T-cell (primary cell): ENCODE results near the gene IFIT2. TPM values are rescaled to one million over a fixed set of nuclear protein-coding genes. Genes with fewer than 3 reads are reported as not detected.

Experiments
- ATAC-seq, 4 experiments: fragments of 200-7000 bp in 3 of 4; fragments of 150-1000 bp in 1 of 4; cut with Tn5 transposase; replicated peaks in 1 of 4; 1 replicate in 3 of 4; 2 replicates in 1 of 4; pipeline ENCODE4 v1.10.0; 2021; ENCODE audit warnings: moderate library complexity in 3 of 4, mild to moderate bottlenecking in 2 of 4, moderate number of reproducible peaks in 1 of 4
- CTCF ChIA-PET, 2 donors: fragments of 300-600 bp; sonication (Branson Sonifier 250); formaldehyde crosslinking; loops; one replicate each; lab custom pipeline; 2022; ENCODE audit warnings: antibody characterized with exemption in 2 of 2; lab: Charles Lee
- POLR2A ChIA-PET, 2 donors: fragments of 300-600 bp; sonication (Branson Sonifier 250); formaldehyde crosslinking; loops; one replicate each; lab custom pipeline; 2022; ENCODE audit warnings: antibody characterized with exemption in 2 of 2; lab: Charles Lee
- DNase-seq, 35 experiments: peaks; one replicate each; pipeline versions ENCODE4 v3.0.0 to v3.0.0-alpha.2; 2013 to 2023
- H3K27ac ChIP-seq: one replicate; pipeline ENCODE4 v1.5.1; 2013; ENCODE audit warnings: low read length
- H3K27me3 ChIP-seq, 2 experiments: replicated peaks in 1 of 2; 1 replicate in 1 of 2; 2 replicates in 1 of 2; pipeline versions ENCODE4 v1.6.1 to v1.7.0; 2013; ENCODE audit warnings: low read length in 1 of 2, mixed read lengths in 1 of 2; ENCODE audit not compliant: control insufficient read depth in 2 of 2, insufficient read depth in 2 of 2; ENCODE audit errors: extremely low read depth in 1 of 2
- H3K36me3 ChIP-seq, 2 donors: 1 replicate in 1 of 2; 2 replicates in 1 of 2; pipeline versions ENCODE4 v1.6.1 to v1.7.0; 2013; ENCODE audit warnings: low read length in 1 of 2; ENCODE audit not compliant: control insufficient read depth in 2 of 2, insufficient read depth in 1 of 2; ENCODE audit errors: extremely low read depth in 1 of 2
- H3K4me1 ChIP-seq, 2 experiments: 1 replicate in 1 of 2; 2 replicates in 1 of 2; pipeline versions ENCODE4 v1.6.1 to v1.7.0; 2013; ENCODE audit warnings: low read length in 2 of 2, mixed read lengths in 1 of 2; ENCODE audit not compliant: insufficient read depth in 2 of 2, control insufficient read depth in 1 of 2; ENCODE audit errors: extremely low read depth in 1 of 2
- H3K4me3 ChIP-seq, 2 donors: 1 replicate in 1 of 2; 2 replicates in 1 of 2; pipeline versions ENCODE4 v1.5.1 to v1.7.0; 2013; ENCODE audit warnings: mild to moderate bottlenecking in 2 of 2, low read length in 1 of 2, moderate library complexity in 1 of 2; ENCODE audit not compliant: control insufficient read depth in 1 of 2; ENCODE audit errors: extremely low read depth in 1 of 2
- H3K9me3 ChIP-seq: 2 replicates; pipeline ENCODE4 v1.7.0; 2013
- H3K27ac Mint-ChIP-seq, 2 donors: one replicate each; pipeline ENCODE4 v1.8.0; 2020 to 2021; ENCODE audit warnings: mild to moderate bottlenecking in 2 of 2, mixed read lengths in 2 of 2
- H3K27me3 Mint-ChIP-seq, 2 donors: one replicate each; pipeline ENCODE4 v1.8.0; 2021 to 2022; ENCODE audit warnings: mixed read lengths in 2 of 2
- H3K36me3 Mint-ChIP-seq: one replicate; pipeline ENCODE4 v1.8.0; 2021; ENCODE audit warnings: mixed read lengths
- H3K4me1 Mint-ChIP-seq, 3 donors: one replicate each; pipeline ENCODE4 v1.8.0; 2020 to 2022; ENCODE audit warnings: mixed read lengths in 3 of 3, mild to moderate bottlenecking in 1 of 3
- H3K4me3 Mint-ChIP-seq, 3 donors: one replicate each; pipeline ENCODE4 v1.8.0; 2020 to 2022; ENCODE audit warnings: mild to moderate bottlenecking in 3 of 3, mixed read lengths in 3 of 3, moderate library complexity in 3 of 3
- H3K9me3 Mint-ChIP-seq, 3 donors: one replicate each; pipeline ENCODE4 v1.8.0; 2020 to 2022; ENCODE audit warnings: mixed read lengths in 3 of 3
- WGBS: methylation state at CpG from one replicate; pipeline ENCODE4 v1.1.5; 2013; ENCODE audit warnings: missing lambda C conversion rate; ENCODE audit not compliant: insufficient coverage; 5-methylcytosine and 5-hydroxymethylcytosine counted together
- total RNA-seq, 35 experiments: library from RNA in 6 of 35; stranded (reverse) in 6 of 35; fragments of 120-200 nt in 1 of 35; gene quantifications; one replicate each; pipeline versions ENCODE4 v1.2.1 to v1.2.4 and lab custom pipeline; 2013 to 2026

Gene IFIT2
- total RNA-seq, 5 donors from 2014 or later (not counting 1 experiment from before 2014, with no cell fraction given) = 6.4 to 13.9 (median 6.8) TPM

- peaks cover 0 to 6% of the 10 kb centered on the region in 2 experiments for H3K27me3 ChIP-seq
- peaks cover 5 to 8% of the 10 kb centered on the region in 2 experiments for H3K4me1 ChIP-seq
- H3K9me3 ChIP-seq = no peaks in the 10 kb centered on the region
- no peak for ATAC-seq
- H3K36me3 ChIP-seq = peaks cover 0 to 6% of the 10 kb centered on the region in 2 donors
- H3K27ac ChIP-seq = no peak overlapping the region
- POLR2A ChIA-PET = interaction anchor here in 1 of 2 donors (0.6 kb wide), 1 partner anchor 221 kb away, joined by 3 read pairs; no protein-coding TSS in a partner anchor
- H3K9me3 Mint-ChIP-seq = no peaks in the 10 kb centered on the region
- H3K27me3 Mint-ChIP-seq = no peaks in the 10 kb centered on the region
- H3K27ac Mint-ChIP-seq = no peak overlapping the region
- no CpG with 5 or more reads among the region's 3 CpGs for WGBS
- H3K36me3 Mint-ChIP-seq = peaks cover 39% of the 10 kb centered on the region
- no peak overlapping the region for H3K4me3 ChIP-seq
- no peak overlapping the region for H3K4me3 Mint-ChIP-seq
- CTCF ChIA-PET = interaction anchor here in 1 of 2 donors (0.6 kb wide), 1 partner anchor 250 kb away, joined by 3 read pairs; no protein-coding TSS in a partner anchor
- peaks cover 12 to 15% (median 12%) of the 10 kb centered on the region in 3 donors for H3K4me1 Mint-ChIP-seq
- DNase-seq = no peak
Measured at GRCh38 chr10:89341649-89342048, 39.8 kb downstream of the IFIT2 start.

GRCh38 chr10:89342206-89342958 is 40.5 kb downstream of the IFIT2 start:
- no peak overlapping the region for H3K27ac ChIP-seq
- no peak overlapping the region for H3K4me3 ChIP-seq
- POLR2A ChIA-PET = interaction anchor here in 1 of 2 donors (0.6 kb wide), 1 partner anchor 220 kb away, joined by 3 read pairs; no protein-coding TSS in a partner anchor
- Mint-ChIP-seq H3K4me3 (no peak overlapping the region), H3K27ac (no peak overlapping the region), H3K9me3 (no peaks in the 10 kb centered on the region), H3K27me3 (no peaks in the 10 kb centered on the region), H3K36me3 (peaks cover 38% of the 10 kb centered on the region), H3K4me1 (peaks cover 5 to 9% (median 6%) of the 10 kb centered on the region in 3 donors)
- H3K9me3 ChIP-seq = no peaks in the 10 kb centered on the region
- ATAC-seq (no peak), DNase-seq (no peak)
- CTCF ChIA-PET = no interaction called here
- peaks cover 3% of the 10 kb centered on the region in 2 experiments for H3K4me1 ChIP-seq
- H3K27me3 ChIP-seq = peaks cover 0 to 2% of the 10 kb centered on the region in 2 experiments
- H3K36me3 ChIP-seq = peaks cover 0 to 6% of the 10 kb centered on the region in 2 donors
- WGBS = 81% methylated on average over 3 of the region's 3 CpGs

- no peaks in the 10 kb centered on the region for H3K9me3 Mint-ChIP-seq
- no peaks in the 10 kb centered on the region for H3K4me1 ChIP-seq
- H3K27ac ChIP-seq = no peak overlapping the region
- no peaks in the 10 kb centered on the region for H3K27me3 ChIP-seq
- H3K4me1 Mint-ChIP-seq = peaks cover 0 to 7% (median 0%) of the 10 kb centered on the region in 3 donors
- ATAC-seq (no peak), DNase-seq (no peak)
- no peak overlapping the region for H3K27ac Mint-ChIP-seq
- POLR2A ChIA-PET = no interaction called here
- peaks cover 0 to 6% of the 10 kb centered on the region in 2 donors for H3K36me3 ChIP-seq
- H3K9me3 ChIP-seq = no peaks in the 10 kb centered on the region
- no peak overlapping the region for H3K4me3 Mint-ChIP-seq
- 98% methylated on average over 5 of the region's 5 CpGs for WGBS
- peaks cover 34% of the 10 kb centered on the region for H3K36me3 Mint-ChIP-seq
- CTCF ChIA-PET = no interaction called here
- no peaks in the 10 kb centered on the region for H3K27me3 Mint-ChIP-seq
- H3K4me3 ChIP-seq = no peak overlapping the region
Measured at GRCh38 chr10:89343089-89343767, 41.4 kb downstream of the IFIT2 start.

GRCh38 chr10:89344156-89344555 is 42.3 kb downstream of the IFIT2 start:
- no peaks in the 10 kb centered on the region for H3K27me3 Mint-ChIP-seq

GRCh38 chr10:89345367-89346000 is 43.6 kb downstream of the IFIT2 start:
- H3K9me3 ChIP-seq = no peaks in the 10 kb centered on the region
- ATAC-seq (no peak), DNase-seq (no peak)
- Mint-ChIP-seq H3K36me3 (peaks cover 12% of the 10 kb centered on the region), H3K4me1 (peaks cover under 1 to 12% (median under 1%) of the 10 kb centered on the region in 3 donors), H3K27ac (no peak overlapping the region), H3K9me3 (no peaks in the 10 kb centered on the region), H3K4me3 (no peak overlapping the region), H3K27me3 (no peaks in the 10 kb centered on the region)
- no peaks in the 10 kb centered on the region for H3K4me1 ChIP-seq
- ChIA-PET POLR2A (interaction anchor here in 1 of 2 donors (0.6 kb wide), 1 partner anchor 236 kb away, joined by 3 read pairs; no protein-coding TSS in a partner anchor), CTCF (interaction anchor here in 1 of 2 donors (0.9 kb wide), 1 partner anchor 184 kb away, joined by 3 read pairs; no protein-coding TSS in a partner anchor)
- 67% methylated on average over 1 of the region's 4 CpGs for WGBS
- H3K27ac ChIP-seq = no peak overlapping the region
- H3K27me3 ChIP-seq = no peaks in the 10 kb centered on the region
- H3K36me3 ChIP-seq = no peaks in the 10 kb centered on the region
- no peak overlapping the region for H3K4me3 ChIP-seq

More at GRCh38 chr10:89344156-89344555, 42.3 kb downstream of the IFIT2 start:
- DNase-seq (no peak), ATAC-seq (no peak)
- POLR2A ChIA-PET = no interaction called here
- no peak overlapping the region for H3K4me3 ChIP-seq
- CTCF ChIA-PET = no interaction called here
- Mint-ChIP-seq H3K4me1 (peaks cover 0 to 9% (median 0%) of the 10 kb centered on the region in 3 donors), H3K36me3 (peaks cover 25% of the 10 kb centered on the region), H3K27ac (no peak overlapping the region), H3K4me3 (no peak overlapping the region), H3K9me3 (no peaks in the 10 kb centered on the region)
- H3K9me3 ChIP-seq = no peaks in the 10 kb centered on the region
- no CpG with 5 or more reads among the region's 2 CpGs for WGBS
- H3K4me1 ChIP-seq = no peaks in the 10 kb centered on the region
- H3K27ac ChIP-seq = no peak overlapping the region
- H3K36me3 ChIP-seq = no peaks in the 10 kb centered on the region
- H3K27me3 ChIP-seq = no peaks in the 10 kb centered on the region
